HG02610 (cell line): Measurements from ENCODE around the gene PRIM2.
A peak's percentile ranks its signal among the peaks of the same experiment; 100 is the strongest.
"Not testable (repeated sequence)": the region's sequence is repeated elsewhere in the genome, so short reads cannot be mapped to it uniquely, and the experiment has no call there.

ENCODE experiments used
- ATAC-seq: cut with Tn5 transposase; IDR thresholded peaks from one replicate; pipeline ENCODE4 v1.9.1; 2021; ENCODE audit warnings: mild to moderate bottlenecking, moderate library complexity; ENCODE audit not compliant: unreplicated experiment

The PRIM2 gene

DNA sequence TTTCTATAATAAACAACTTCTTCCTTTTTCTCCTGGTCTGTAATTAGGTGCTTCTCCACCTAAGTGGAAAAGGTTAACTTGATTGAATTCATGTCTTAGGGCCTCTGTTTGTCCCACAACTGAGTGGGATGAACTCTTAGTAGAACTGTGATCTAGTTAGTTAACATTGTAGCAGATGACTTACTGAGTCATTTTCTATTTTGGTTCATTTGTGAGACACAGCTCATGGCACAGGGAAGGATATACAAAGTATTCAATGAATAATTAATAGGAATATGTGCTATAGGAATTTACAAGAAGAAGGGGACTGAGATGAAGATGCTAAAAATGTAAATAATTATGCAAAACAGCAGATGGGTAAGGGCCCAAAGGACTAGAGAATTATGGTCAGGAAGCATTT, 124.7 kb downstream of the PRIM2 start:
- not testable (repeated sequence) for ATAC-seq

DNA sequence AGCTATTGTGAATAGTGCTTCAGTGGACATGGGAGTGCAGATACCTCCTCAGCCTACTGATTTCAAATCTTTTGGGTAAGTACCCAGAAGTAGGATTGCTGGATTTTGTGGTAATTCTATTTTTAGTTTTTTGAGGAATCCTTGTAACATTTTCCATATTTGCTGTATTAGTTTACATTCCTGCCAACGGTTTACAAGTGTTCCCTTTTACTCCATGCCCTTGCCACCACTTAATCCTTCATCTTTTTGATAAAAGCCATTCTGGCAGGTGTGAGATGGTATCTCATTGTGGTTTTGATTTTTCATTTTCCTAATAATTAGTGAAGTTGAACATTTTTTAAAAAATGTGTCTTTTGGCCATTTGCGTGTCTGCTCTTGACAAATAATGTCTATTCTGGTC, 125.8 kb downstream of the PRIM2 start:
- ATAC-seq: not testable (repeated sequence)

DNA sequence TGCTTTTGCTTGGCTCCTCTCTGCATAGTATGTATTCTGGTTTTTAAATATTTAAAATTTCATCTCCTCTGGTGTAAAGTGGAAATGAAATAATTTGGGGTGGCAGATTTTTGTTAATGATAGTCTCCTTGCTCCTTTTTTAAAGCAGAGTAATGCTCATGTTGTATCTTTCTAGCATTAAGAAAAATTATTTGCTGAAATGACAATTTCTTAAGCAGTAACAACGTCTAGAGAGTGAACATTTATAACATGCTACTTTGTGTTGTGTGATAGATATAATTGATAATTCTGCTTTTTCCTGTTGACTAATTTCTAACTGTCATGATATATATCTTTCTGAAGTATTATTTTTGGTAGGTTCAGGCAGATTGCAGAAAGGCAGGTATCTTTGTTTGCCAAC, 127.4 kb downstream of the PRIM2 start:
- not testable (repeated sequence) for ATAC-seq

DNA sequence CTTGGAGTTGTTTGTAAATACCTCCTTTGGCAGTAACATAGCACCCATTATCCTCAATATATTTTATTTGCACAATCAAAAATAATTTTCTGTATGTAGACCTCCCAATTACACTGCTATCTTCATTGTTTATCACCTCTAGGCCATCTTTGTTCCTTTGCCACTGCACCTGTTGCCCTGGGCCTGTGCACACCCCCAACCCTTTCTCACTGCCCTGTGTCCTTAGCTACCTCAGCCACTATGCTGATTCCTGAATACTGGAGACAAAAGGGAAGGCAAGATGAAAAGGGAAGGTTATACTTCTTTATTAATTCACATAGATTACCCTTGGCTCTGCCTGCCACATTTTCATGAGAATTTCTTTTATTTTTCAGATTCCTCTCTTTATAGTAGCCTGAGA, 127.9 kb downstream of the PRIM2 start:
- peak; percentile 38 for ATAC-seq

DNA sequence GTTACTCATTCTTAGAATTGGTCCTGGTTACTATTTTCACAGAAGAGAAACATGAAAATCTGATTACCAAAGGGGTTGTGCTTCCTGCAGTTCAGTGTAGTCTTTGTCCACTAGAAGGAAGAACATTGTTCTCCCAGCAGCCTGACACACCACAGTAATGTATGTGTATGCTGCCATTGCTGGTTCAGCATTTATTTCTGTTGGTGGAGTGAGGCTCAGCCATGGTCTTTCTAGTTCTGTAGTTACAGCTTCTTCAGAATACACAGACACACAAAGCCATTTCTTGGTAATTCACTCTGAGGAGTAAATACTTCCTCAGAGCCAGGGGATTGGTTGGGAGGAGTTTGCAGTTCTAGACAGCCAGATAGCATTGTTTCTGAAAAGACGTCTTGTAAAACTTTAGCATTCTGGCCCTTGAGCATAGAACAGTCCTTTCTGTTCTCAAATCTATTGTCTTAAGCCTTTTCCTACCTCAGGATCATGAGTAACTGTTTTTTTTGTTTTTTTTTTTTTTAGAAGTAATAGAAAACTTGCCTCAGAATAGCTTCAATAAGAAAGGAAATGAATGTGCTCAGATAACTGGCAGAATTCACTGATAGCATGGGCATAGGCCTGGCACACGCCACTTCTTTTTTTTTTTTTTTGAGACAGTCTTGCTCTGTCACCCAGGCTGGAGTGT, 128.5 kb downstream of the PRIM2 start:
- peak; percentile 85 for ATAC-seq

DNA sequence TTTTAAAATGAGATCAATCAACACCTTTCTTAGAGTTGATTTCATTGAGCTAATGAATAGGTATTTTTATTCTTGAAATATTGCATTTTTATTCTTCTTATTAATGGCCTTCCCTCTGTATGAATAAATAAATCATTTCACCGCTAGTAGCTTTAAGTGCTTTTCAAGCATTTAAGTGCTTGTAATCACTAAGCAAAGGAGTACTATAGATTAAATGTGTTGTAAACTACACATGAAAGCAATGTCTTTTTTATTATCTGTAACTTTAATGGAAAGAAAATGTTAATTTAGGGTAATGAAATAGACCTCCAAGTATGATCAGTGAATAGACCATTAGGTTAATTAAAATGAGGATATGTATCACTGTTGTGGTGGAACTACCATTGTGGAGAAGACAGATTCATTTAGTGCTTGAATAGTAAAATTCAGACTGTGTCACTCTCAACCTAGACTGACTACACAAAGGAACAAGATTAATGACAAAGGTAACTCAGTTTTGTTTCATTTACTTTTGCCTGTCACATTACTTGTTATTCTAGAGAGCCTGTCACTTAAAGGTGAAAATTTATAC, 132.2 kb downstream of the PRIM2 start:
- ATAC-seq: not testable (repeated sequence)

DNA sequence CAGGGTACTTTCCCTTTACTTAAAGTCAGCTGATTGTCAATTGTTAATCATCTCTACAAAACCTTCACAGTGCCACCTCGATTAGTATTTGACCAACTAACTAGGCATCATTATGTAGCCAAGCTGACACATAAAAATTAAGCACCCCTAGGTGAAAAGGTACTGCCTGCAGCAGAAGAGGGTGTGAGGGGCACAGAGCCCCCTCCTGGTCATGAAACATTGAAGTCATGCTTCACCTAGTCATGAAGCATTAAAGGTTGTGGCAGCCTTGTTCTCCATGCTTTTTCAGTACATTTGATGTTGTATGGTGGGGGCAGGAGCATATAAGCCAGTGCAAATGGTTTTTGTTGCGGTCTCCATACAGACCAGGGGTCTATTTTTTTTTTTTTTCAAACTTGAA, 142.4 kb downstream of the PRIM2 start:
- not testable (repeated sequence) for ATAC-seq

DNA sequence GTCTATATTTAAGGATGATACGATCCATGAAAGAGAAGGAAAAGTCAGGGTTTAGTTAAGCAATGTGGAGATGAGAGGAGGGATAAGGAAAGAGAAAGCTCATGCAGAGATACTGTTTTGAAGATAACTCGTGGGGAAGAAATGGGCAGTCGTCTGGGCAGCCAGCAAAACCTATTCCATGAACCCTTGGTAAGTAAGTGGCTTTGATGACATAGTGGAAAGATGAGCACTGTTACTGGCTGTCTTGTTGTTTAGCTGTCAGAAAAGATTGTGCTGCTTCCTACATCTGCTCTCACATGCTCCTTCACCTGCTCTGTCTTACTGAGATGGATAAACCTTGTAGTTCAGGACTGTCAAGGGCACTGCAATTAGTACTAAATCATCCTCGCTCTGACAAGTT, 143.6 kb downstream of the PRIM2 start:
- ATAC-seq: not testable (repeated sequence)

DNA sequence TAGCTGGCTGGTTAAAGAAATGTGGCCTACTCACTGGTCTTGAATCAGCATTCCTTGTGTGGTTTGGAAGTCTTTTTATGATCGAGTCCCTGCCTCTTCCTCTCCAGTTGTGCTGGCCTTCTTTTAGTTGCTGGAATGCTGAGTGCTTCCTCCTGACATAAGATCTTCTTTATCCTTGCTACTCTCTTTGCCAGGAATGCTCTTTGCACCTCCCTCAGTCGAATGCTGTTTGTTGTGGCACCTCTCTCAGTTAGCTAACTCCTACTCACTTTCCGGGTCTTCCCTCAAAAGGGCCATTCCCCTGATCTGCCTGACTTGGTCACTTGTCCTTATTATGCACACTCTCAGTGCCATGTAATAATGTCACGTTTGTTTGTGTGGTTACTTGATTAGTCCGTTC, 146.4 kb downstream of the PRIM2 start:
- not testable (repeated sequence) for ATAC-seq

DNA sequence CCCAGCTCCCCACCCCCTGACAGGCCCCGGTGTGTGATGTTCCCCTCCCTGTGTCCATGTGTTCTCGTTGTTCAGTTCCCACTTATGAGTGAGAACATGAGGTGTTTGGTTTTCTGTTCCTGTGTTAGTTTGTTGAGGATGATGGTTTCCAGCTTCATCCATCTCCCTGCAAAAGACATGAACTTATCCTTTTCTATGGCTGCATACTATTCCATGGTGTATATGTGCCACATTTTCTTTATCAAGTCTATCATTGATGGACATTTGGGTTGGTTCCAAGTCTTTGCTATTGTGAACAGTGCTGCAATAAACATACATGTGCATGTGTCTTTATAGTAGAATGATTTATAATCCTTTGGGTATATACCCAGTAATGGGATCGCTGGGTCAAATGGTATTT, 148.5 kb downstream of the PRIM2 start:
- ATAC-seq: not testable (repeated sequence)

DNA sequence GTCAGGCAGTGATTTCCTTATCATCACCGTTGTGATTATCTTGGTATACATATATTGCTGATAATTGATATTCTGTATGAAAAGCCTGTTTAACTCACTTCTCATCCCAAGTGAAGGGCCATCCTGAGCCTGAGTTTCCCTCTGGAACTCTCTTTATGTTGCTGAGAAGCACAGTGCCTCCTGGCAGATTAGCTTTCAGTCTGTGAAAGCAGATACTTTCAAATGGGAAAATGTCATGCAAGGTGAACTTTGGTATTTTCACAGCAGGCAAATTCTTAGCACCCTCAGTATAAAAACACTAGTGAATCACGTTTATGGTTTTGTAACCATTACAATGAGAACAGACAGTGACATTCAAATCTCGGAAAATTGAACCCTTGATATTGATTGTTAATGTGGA, 151.6 kb downstream of the PRIM2 start:
- ATAC-seq: no peak

DNA sequence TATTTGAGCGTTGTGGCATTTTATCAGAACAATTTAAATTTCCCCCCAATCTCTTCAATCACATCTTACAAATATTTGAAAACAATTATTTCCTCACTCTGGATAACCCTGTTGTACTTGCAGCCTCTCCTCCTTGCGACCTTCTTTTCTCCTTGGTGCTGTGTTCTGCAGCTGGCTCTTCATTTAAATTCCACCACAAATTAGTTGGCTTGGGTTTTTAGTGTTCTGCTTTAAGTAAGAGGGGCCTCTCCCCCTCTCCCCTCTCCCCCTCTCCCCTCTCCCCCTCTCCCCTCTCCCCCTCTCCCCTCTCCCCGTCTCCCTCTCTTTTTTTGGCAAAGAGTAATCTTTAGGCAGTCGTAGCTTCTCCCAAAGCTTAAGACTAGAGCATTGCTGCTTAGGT, 152.7 kb downstream of the PRIM2 start:
- not testable (repeated sequence) for ATAC-seq

DNA sequence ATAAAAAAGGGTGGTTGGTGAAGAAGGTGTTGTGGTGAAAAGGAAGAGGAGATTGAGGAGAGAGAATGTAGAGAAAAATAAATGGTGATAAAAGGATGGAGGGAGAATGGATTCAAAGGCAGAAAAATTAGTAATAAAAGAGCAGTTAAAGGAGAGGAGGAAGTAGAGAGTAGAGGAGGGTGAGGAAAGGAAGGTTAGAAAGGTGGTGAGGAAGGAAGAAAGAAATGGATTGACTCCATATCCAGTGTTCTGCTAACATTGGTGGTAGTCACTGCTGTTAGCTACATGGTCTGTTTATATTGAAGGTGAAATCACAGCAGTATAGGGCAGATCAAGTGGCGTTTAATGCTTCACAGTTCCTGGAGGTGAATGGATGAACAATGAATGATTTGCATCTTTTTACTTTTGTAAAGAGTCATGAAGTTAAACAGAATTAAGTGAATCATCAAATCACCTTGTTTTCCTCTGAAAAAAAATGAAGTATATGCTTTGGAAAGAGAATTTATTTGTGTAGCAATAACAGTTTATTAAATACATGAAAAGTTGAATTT, 154.0 kb downstream of the PRIM2 start:
- not testable (repeated sequence) for ATAC-seq

DNA sequence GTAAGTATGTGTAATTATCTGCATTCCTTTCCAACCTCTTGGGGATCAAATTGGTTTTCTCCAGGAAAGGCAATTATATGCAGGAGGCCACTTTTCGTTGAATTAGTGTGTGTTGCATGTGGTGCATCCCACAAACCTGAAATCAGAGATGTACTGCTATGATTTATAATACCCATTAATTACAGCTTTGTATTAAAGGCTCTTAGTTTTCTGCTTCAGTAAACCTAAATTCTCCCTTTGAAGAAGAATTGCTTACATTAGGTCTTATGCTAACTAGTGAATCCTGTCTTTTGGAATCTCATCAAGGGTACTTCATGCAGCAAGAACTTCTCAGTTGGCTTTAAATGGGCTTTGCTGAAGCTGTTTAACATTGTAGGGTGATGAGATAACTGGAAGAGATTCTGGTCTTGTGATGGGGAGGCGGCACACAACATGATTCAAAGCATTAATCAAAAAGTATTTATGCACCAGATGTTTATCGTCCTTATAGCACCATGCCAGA, 155.5 kb downstream of the PRIM2 start:
- not testable (repeated sequence) for ATAC-seq

DNA sequence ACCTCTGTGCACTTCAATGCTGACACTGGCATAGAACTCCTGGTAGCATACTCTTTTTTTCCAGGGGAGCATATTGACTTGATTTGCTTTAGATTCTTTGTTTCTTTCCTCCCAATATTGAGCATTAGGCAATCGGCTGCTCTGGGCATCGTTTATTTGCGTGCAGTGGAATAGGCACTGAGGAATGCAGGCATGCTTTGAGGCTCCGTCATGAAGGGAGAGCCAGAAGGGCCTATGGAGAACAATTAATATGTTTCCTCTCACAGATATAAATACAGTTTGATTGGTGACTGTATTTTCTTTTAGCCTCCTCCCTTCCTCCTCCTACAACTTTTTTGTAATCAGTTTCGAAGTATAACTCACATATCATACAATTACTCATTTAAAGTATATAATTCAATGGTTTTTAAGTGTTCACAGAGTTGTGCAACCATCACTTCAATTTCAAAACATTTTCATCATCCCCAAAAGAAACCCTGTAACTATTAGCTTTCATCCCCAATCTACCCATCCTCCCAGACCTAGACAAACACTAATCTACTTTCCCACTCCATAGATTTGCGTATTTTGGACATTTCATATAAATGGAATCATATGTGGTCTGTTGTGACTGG, 157.5 kb downstream of the PRIM2 start:
- ATAC-seq: not testable (repeated sequence)

DNA sequence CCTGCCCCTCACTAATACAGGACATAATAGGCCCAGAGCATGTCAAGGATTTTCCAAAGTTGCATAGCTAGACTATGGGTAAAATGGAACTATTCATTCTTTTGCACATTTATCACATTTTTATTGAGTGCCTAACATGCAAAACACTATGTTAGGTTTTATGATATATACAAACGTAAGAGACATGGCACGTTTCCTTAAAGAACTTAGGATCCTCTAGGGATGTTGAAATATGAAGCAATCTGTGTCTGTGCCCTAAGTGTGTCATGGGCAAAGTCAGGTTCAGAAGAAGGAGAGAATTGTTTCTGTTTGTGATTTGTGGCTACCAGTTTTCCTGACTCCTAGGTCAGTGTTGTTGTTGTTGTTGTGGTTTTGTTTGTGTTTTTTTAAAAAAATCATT, 158.2 kb downstream of the PRIM2 start:
- ATAC-seq: not testable (repeated sequence)

DNA sequence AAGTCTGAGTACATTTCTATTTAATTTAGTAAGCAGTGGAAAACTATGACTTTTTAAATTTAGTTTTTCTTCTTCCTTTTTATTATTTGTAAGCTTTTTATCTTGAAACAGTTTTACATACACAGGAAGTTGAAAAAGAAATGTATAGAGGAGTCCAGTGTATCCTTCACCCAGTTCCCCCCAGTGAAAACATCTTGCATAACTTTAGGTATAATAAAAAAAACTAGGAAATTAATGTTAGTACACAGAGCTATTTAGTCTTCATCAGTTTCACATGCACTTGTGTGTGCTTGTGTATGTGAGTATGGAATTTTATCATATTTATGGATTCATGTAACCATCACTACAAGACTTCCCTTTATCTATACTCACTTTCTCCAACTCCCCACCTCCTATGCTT, 162.8 kb downstream of the PRIM2 start:
- not testable (repeated sequence) for ATAC-seq

DNA sequence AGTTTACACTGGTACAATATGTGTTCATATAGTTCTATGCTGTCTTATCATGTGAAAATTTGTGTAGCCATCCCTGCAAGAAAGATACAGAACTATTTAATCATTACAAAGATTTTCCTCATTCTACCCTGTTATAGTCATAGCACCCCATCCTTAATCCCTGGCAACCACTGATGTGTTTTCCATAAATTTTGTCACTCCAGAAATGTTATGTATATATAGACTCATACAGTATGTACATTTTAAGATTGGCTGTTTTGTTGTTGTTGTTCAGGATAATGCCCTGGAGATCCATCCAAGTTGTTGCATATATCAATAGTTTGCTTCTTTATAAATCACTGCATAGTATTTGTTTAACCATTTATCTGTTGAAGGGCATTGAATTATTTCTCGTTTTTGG, 163.7 kb downstream of the PRIM2 start:
- ATAC-seq: not testable (repeated sequence)

DNA sequence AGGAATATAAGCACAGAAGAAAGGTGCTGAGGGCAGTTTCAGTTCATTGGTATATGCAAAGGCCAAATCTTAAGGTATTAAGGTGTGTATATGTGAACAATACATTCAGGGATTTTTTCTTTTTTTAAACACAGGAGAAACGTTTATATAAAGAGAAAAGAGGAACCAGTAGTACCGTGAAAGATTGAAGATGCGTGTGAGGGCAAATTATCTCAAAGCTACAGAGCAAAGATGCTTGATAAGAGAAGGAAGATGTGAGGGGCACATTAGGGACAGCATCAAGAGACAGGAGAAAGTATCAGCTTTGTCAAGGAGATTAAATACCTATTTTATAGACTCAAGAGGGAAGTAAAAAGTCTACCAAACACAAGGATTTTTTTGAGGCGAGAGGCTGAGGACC, 165.0 kb downstream of the PRIM2 start:
- ATAC-seq: not testable (repeated sequence)

DNA sequence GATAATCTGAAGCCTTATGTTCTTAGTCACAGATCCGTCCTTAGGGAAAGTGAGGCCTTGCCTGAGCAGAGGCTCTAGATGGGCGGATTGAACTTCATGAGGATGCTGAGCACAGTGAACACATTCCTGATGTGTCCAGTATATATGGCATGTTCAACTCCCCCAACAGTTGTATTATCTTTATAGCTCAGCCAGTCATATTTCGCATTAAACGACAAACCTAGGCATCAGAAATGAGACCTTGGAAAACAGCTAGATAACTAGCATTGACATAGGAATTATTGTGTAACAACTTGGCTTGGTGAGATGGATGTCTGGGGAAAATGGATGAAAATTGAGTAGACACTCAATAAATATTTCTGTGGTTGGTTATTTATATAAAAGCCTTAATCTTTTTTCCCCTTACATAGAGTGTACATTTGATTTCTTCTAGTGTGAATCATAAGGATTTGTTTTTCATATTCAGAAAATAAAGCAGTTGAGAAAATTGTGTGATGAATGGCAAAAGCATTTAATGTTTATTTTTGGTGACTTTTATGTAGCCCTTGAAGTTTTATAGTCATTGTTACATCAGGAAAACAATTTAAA, 169.2 kb downstream of the PRIM2 start:
- not testable (repeated sequence) for ATAC-seq

DNA sequence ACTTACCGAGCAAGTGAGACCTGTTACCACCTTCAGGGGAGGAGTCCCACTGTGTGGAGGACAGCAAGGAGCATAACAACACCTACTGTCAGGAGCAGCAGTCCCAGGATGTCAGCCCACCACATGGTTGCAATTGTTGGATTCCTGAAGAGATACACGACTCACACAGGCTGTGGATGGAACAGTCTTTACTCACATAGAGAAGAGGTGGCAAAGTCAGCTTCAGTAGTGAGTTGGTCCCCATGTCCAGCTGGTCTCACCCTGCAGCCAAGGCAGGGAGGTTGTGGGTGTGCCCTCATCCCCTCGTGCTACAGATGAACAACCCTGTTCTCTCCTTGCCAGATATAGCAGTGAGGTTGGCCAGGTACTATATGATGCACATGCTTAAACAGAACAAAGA, 171.1 kb downstream of the PRIM2 start:
- ATAC-seq: not testable (repeated sequence)
